K562 (cell line): ENCODE measurements around the gene MB21D2.

Experiments used
- EGR1 ChIP-seq: fragments of 450-650 bp; conservative IDR thresholded peaks from 2 replicates; pipeline ENCODE4 v1.6.1; 2017; ENCODE audit warnings: mild to moderate bottlenecking
- FOSL1 ChIP-seq: fragments of 200-800 bp; sonication (Bioruptor generic); conservative IDR thresholded peaks from 2 replicates; pipeline ENCODE4 v1.6.1; 2016; ENCODE audit warnings: missing genetic modification characterization, missing compliant biosample characterization
- MCM5 ChIP-seq: fragments of 450-650 bp; IDR thresholded peaks from 2 replicates; pipeline ENCODE4 v1.6.1; 2016; ENCODE audit warnings: low read depth
- POLR2H ChIP-seq: IDR thresholded peaks from 2 replicates; pipeline ENCODE4 v1.6.1; 2016; ENCODE audit warnings: missing genetic modification characterization, low read depth, mild to moderate bottlenecking, control low read depth, missing compliant biosample characterization, moderate library complexity
- SETDB1 ChIP-seq: IDR thresholded peaks from one replicate; pipeline ENCODE4 v1.6.1; 2012; ENCODE audit warnings: low read length, control low read depth, inconsistent platforms
- SIRT6 ChIP-seq: IDR thresholded peaks from one replicate; pipeline ENCODE4 v1.6.1; 2012; ENCODE audit warnings: low read depth, mild to moderate bottlenecking, control low read depth, inconsistent platforms, low read length, moderate library complexity
- SMC3 ChIP-seq: conservative IDR thresholded peaks from 2 replicates; pipeline ENCODE4 v1.6.1; 2011; ENCODE audit warnings: low read depth, low read length, improper control_type of control experiment; ENCODE audit not compliant: insufficient read depth
- TCF7L2 ChIP-seq: fragments of 150-350 bp; IDR thresholded peaks from 2 replicates; pipeline ENCODE4 v1.6.1; 2016; ENCODE audit warnings: low read depth, mild to moderate bottlenecking, low read length, moderate library complexity
- TF ChIP-seq, protein P1 (sequence below), 3 experiments: IDR thresholded peaks in 2 of 3; conservative IDR thresholded peaks in 1 of 3; 2 replicates each; pipeline ENCODE4 v1.5.1; 2011 to 2012; ENCODE audit warnings: low read length in 3 of 3, mild to moderate bottlenecking in 3 of 3, control low read depth in 2 of 3, improper control_type of control experiment in 1 of 3, inconsistent platforms in 1 of 3, low read depth in 1 of 3, mixed read lengths in 1 of 3, moderate library complexity in 1 of 3; ENCODE audit not compliant: insufficient read depth in 2 of 3
- TF ChIP-seq, protein P2 (sequence below): IDR thresholded peaks from 3 replicates; pipeline ENCODE4 v1.6.1; 2011; ENCODE audit warnings: borderline replicate concordance, mild to moderate bottlenecking, moderate library complexity; ENCODE audit not compliant: insufficient read length; ENCODE audit errors: extremely low read depth

DNA sequence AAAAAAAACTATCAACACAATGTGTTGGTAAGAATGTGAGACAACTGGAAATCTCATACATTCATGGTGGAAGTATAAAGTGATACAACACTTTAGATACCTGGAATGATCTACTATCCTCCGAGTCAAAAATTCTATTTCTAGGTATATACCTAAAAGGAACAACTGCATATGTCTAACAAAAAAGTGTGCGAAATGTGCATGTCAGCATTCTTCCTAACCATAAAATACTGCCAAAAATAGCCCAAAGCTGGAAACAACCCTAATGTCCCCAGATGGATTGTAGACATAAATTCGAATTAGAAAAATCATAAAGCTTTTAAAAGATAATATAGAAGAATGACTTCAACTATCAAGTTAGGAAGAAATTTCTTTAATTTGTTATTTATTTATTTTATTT lies 139.1 kb downstream of the MB21D2 start:
- TF ChIP-seq MCM5 = no peak
- TF ChIP-seq EGR1 = no peak
- TF ChIP-seq, protein P1, sequence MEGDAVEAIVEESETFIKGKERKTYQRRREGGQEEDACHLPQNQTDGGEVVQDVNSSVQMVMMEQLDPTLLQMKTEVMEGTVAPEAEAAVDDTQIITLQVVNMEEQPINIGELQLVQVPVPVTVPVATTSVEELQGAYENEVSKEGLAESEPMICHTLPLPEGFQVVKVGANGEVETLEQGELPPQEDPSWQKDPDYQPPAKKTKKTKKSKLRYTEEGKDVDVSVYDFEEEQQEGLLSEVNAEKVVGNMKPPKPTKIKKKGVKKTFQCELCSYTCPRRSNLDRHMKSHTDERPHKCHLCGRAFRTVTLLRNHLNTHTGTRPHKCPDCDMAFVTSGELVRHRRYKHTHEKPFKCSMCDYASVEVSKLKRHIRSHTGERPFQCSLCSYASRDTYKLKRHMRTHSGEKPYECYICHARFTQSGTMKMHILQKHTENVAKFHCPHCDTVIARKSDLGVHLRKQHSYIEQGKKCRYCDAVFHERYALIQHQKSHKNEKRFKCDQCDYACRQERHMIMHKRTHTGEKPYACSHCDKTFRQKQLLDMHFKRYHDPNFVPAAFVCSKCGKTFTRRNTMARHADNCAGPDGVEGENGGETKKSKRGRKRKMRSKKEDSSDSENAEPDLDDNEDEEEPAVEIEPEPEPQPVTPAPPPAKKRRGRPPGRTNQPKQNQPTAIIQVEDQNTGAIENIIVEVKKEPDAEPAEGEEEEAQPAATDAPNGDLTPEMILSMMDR (IDR thresholded peaks at IDR 0.05 in 2 of 3, conservative IDR thresholded peaks at IDR 0.05 in 1 of 3; ENCODE audit: insufficient read depth in 2 of 3, low read depth in 1 of 3, low read length in 3 of 3) = no peak
- TF ChIP-seq, protein P2, sequence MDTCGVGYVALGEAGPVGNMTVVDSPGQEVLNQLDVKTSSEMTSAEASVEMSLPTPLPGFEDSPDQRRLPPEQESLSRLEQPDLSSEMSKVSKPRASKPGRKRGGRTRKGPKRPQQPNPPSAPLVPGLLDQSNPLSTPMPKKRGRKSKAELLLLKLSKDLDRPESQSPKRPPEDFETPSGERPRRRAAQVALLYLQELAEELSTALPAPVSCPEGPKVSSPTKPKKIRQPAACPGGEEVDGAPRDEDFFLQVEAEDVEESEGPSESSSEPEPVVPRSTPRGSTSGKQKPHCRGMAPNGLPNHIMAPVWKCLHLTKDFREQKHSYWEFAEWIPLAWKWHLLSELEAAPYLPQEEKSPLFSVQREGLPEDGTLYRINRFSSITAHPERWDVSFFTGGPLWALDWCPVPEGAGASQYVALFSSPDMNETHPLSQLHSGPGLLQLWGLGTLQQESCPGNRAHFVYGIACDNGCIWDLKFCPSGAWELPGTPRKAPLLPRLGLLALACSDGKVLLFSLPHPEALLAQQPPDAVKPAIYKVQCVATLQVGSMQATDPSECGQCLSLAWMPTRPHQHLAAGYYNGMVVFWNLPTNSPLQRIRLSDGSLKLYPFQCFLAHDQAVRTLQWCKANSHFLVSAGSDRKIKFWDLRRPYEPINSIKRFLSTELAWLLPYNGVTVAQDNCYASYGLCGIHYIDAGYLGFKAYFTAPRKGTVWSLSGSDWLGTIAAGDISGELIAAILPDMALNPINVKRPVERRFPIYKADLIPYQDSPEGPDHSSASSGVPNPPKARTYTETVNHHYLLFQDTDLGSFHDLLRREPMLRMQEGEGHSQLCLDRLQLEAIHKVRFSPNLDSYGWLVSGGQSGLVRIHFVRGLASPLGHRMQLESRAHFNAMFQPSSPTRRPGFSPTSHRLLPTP = no peak
- no peak for TF ChIP-seq TCF7L2
- TF ChIP-seq SETDB1 = no peak
- no peak for TF ChIP-seq POLR2H (tag)
- no peak for TF ChIP-seq SMC3
- TF ChIP-seq FOSL1 (tag) = no peak
- TF ChIP-seq SIRT6 = no peak
